Thymus (tissue), 14 donors: ENCODE results near the gene ADAMTS13. TPM values are rescaled to one million over a fixed set of nuclear protein-coding genes. Genes with fewer than 3 reads are reported as not detected.
A peak's percentile ranks its signal among the peaks of the same experiment; 100 is the strongest.
"Not testable (repeated sequence)": the region's sequence is repeated elsewhere in the genome, so short reads cannot be mapped to it uniquely, and the experiment has no call there.

Source experiments
- DNase-seq, 9 donors: peaks; one replicate each; pipeline ENCODE4 v3.0.0-alpha.2; 2013; ENCODE audit warnings: low spot score in 9 of 9, low read depth in 6 of 9, missing footprints in 1 of 9
- H3K27ac ChIP-seq, 2 donors: one replicate each; pipeline ENCODE4 v1.5.1; 2013; ENCODE audit warnings: control low read depth in 1 of 2, low read depth in 1 of 2, low read length in 1 of 2, mild to moderate bottlenecking in 1 of 2, moderate library complexity in 1 of 2
- H3K27me3 ChIP-seq, 2 donors: one replicate each; pipeline ENCODE4 v1.5.1; 2013; ENCODE audit warnings: low read length in 1 of 2; ENCODE audit not compliant: control insufficient read depth in 2 of 2, insufficient read depth in 1 of 2
- H3K36me3 ChIP-seq, 2 donors: one replicate each; pipeline ENCODE4 v1.5.1; 2013; ENCODE audit warnings: low read length in 1 of 2, mild to moderate bottlenecking in 1 of 2, moderate library complexity in 1 of 2; ENCODE audit not compliant: control insufficient read depth in 2 of 2, insufficient read depth in 2 of 2
- H3K4me1 ChIP-seq, 2 donors: one replicate each; pipeline ENCODE4 v1.5.1; 2013; ENCODE audit warnings: low read length in 2 of 2; ENCODE audit not compliant: control insufficient read depth in 2 of 2, insufficient read depth in 2 of 2
- H3K4me3 ChIP-seq, 2 donors: one replicate each; pipeline ENCODE4 v1.5.1; 2013; ENCODE audit warnings: low read length in 2 of 2, control low read depth in 1 of 2, mild to moderate bottlenecking in 1 of 2
- H3K9me3 ChIP-seq, 2 donors: one replicate each; pipeline ENCODE4 v1.5.1; 2013; ENCODE audit warnings: low read length in 1 of 2, mild to moderate bottlenecking in 1 of 2; ENCODE audit not compliant: control insufficient read depth in 2 of 2, insufficient read depth in 1 of 2
- WGBS: extraction: QIAGEN DNeasy Blood & Tissue Kit; methylation state at CpG from one replicate; pipeline ENCODE4 v1.1.7; 2013; 5-methylcytosine and 5-hydroxymethylcytosine counted together
- long read RNA-seq, 10 donors: transcript quantifications; one replicate each; lab custom pipeline, GENCODE V29; 2026
- polyA plus RNA-seq: library from polyadenylated mRNA; stranded (reverse); fragments of 200-250 nt; gene quantifications from one replicate; pipeline ENCODE4 v1.2.3, GENCODE V29; 2013
- total RNA-seq: library from RNA; stranded (reverse); fragments of 120-200 nt; gene quantifications from one replicate; pipeline ENCODE4 v1.2.4, GENCODE V29; 2013
- donor health status: healthy.

ADAMTS13 gene
- total RNA-seq (0.94 TPM), polyA plus RNA-seq (11.8 TPM)
- long read RNA-seq, donor 1 = 0 reads
- long read RNA-seq, donor 2 = 0 reads
- long read RNA-seq, donor 3, partial matches to known transcripts = 16 of 26 reads
- long read RNA-seq, donor 3, other reads (novel, unspliced or antisense) = 10 of 26 reads
- long read RNA-seq, donor 4, partial matches to known transcripts = 12 of 26 reads
- long read RNA-seq, donor 4, other reads (novel, unspliced or antisense) = 14 of 26 reads
- long read RNA-seq, donor 5 = 0 reads
- long read RNA-seq, donor 6 = 0 reads
- long read RNA-seq, donor 7 = 0 reads
- long read RNA-seq, donor 8 = 0 reads
- long read RNA-seq, donor 9 = 0 reads
- long read RNA-seq, donor 10, partial matches to known transcripts = 14 of 27 reads
- long read RNA-seq, donor 10, other reads (novel, unspliced or antisense) = 13 of 27 reads

GRCh38 chr9:133421615-133422542, at the start of gene ADAMTS13:
Gene ADAMTS13 (plus strand): TSS chr9:133422367. CDS start chr9:133422444, 77 bp downstream.
- Histone ChIP-seq H3K36me3 (no peaks in the 10 kb centered on the region), H3K27me3 (peaks cover 3 to 19% of the 10 kb centered on the region in 2 donors), H3K27ac (no peak within 1 kb of the TSS), H3K4me3 (no peak within 1 kb of the TSS), H3K9me3 (peaks cover 0 to 12% of the 10 kb centered on the region in 2 donors), H3K4me1 (peaks cover 3 to 13% of the 10 kb centered on the region in 2 donors)
- DNase-seq = peak in 1 of 9 donors; percentile 17
- 83% methylated on average over 23 of the region's 23 CpGs for WGBS

GRCh38 chr9:133374612-133375115, 47.5 kb upstream of the ADAMTS13 start:
- peaks cover 14 to 29% of the 10 kb centered on the region in 2 donors for H3K36me3 ChIP-seq
- H3K27me3 ChIP-seq = peaks cover 0 to 5% of the 10 kb centered on the region in 2 donors
- no peaks in the 10 kb centered on the region for H3K9me3 ChIP-seq
- WGBS = 31% methylated on average over 12 of the region's 12 CpGs
- peak overlapping the region; percentile 81 to 90 for H3K27ac ChIP-seq
- DNase-seq = no peak
- peaks cover 27 to 59% of the 10 kb centered on the region in 2 donors for H3K4me1 ChIP-seq
- peak overlapping the region; percentile 63 to 97 for H3K4me3 ChIP-seq

- Histone ChIP-seq H3K27me3 (peaks cover 0 to 5% of the 10 kb centered on the region in 2 donors), H3K36me3 (peaks cover 10 to 24% of the 10 kb centered on the region in 2 donors), H3K4me3 (peak overlapping the region; percentile 63 to 97), H3K4me1 (peaks cover 26 to 53% of the 10 kb centered on the region in 2 donors), H3K27ac (peak overlapping the region; percentile 81 to 90), H3K9me3 (no peaks in the 10 kb centered on the region)
- under 1% methylated on average over 39 of the region's 39 CpGs for WGBS
- DNase-seq = peak in 6 of 9 donors; percentile 19 to 65 (median 42)
Measured at GRCh38 chr9:133375116-133375723, 46.9 kb upstream of the ADAMTS13 start.

GRCh38 chr9:133375724-133376654, 46.2 kb upstream of the ADAMTS13 start, which contains the start of the genes STKLD1 and SURF4:
Gene STKLD1 (plus strand): TSS chr9:133376366. CDS start chr9:133376474, 108 bp downstream.
Gene SURF4 (minus strand): TSS chr9:133376060. CDS start chr9:133375969, 91 bp downstream.
- DNase-seq = peak; percentile 64 to 96 (median 91)
- Histone ChIP-seq H3K4me3 (peak within 1 kb of the TSS; percentile 63 to 97), H3K4me1 (peaks cover 18 to 46% of the 10 kb centered on the region in 2 donors), H3K27me3 (peaks cover 0 to 5% of the 10 kb centered on the region in 2 donors), H3K36me3 (peaks cover 4 to 18% of the 10 kb centered on the region in 2 donors), H3K27ac (peak within 1 kb of the TSS; percentile 81 to 90), H3K9me3 (no peaks in the 10 kb centered on the region)
- under 1% methylated on average over 120 of the region's 120 CpGs for WGBS

GRCh38 chr9:133377280-133377679, 44.9 kb upstream of the ADAMTS13 start:
- H3K27me3 ChIP-seq, DNase-seq, H3K4me3 ChIP-seq, H3K9me3 ChIP-seq, H3K27ac ChIP-seq: not testable (repeated sequence)
- peaks cover 10 to 33% of the 10 kb centered on the region in 2 donors for H3K4me1 ChIP-seq
- H3K36me3 ChIP-seq = peaks cover 1 to 14% of the 10 kb centered on the region in 2 donors
- WGBS = 98% methylated on average over 14 of the region's 14 CpGs

- Histone ChIP-seq H3K27me3 (peaks cover 0 to 5% of the 10 kb centered on the region in 2 donors), H3K4me1 (peaks cover 7 to 28% of the 10 kb centered on the region in 2 donors), H3K27ac (no peak overlapping the region), H3K4me3 (no peak overlapping the region), H3K9me3 (no peaks in the 10 kb centered on the region), H3K36me3 (peaks cover 0 to 9% of the 10 kb centered on the region in 2 donors)
- 93% methylated on average over 6 of the region's 6 CpGs for WGBS
- DNase-seq = no peak
Measured at GRCh38 chr9:133377721-133378216, 44.4 kb upstream of the ADAMTS13 start.

- H3K4me1 ChIP-seq = peaks cover 7 to 21% of the 10 kb centered on the region in 2 donors
- WGBS = 89% methylated on average over 1 of the region's 1 CpG
- no peak overlapping the region for H3K27ac ChIP-seq
Measured at GRCh38 chr9:133378408-133378962, 43.7 kb upstream of the ADAMTS13 start.

More at GRCh38 chr9:133378408-133378962, 43.7 kb upstream of the ADAMTS13 start:
- peaks cover 0 to 4% of the 10 kb centered on the region in 2 donors for H3K36me3 ChIP-seq
- H3K4me3 ChIP-seq = no peak overlapping the region
- H3K27me3 ChIP-seq = peaks cover 0 to 5% of the 10 kb centered on the region in 2 donors
- DNase-seq = no peak
- H3K9me3 ChIP-seq = no peaks in the 10 kb centered on the region
